HEK293 (cell line): ENCODE data around the gene TMEM130.

ENCODE experiments used
- CTCF ChIA-PET: fragments of 350-600 bp; formaldehyde crosslinking; extraction: SDS; loops from one replicate; lab custom pipeline; 2021; ENCODE audit warnings: antibody characterized with exemption; lab: Yijun Ruan, JAX
- POLR2A ChIA-PET: fragments of 300-600 bp; formaldehyde crosslinking; extraction: SDS; loops from one replicate; lab custom pipeline; 2020; ENCODE audit warnings: antibody characterized with exemption, inconsistent platforms; lab: Yijun Ruan, JAX
- H3K27ac ChIP-seq: fragments of 200-500 bp; sonication (Bioruptor generic); 2 replicates; pipeline ENCODE4 v1.5.1; 2014; ENCODE audit warnings: low read depth, low read length, control low read depth, inconsistent platforms; ENCODE audit errors: extremely low read depth
- H3K36me3 ChIP-seq, 2 experiments: fragments of 200-500 bp in 1 of 2; sonication (Bioruptor generic) in 1 of 2; 1 replicate in 1 of 2; 2 replicates in 1 of 2; pipeline ENCODE4 v1.5.1; 2014 to 2017; ENCODE audit warnings: inconsistent platforms in 2 of 2, low read length in 2 of 2; ENCODE audit not compliant: control insufficient read depth in 2 of 2, insufficient read depth in 1 of 2
- H3K4me1 ChIP-seq: fragments of 200-500 bp; sonication (Bioruptor generic); 2 replicates; pipeline ENCODE4 v1.5.1; 2014; ENCODE audit warnings: mild to moderate bottlenecking, low read length, inconsistent platforms; ENCODE audit not compliant: control insufficient read depth, insufficient read depth
- H3K4me3 ChIP-seq: 2 replicates; pipeline ENCODE4 v1.5.1; 2011; ENCODE audit warnings: low read depth, mild to moderate bottlenecking, control low read depth, low read length, moderate library complexity
- H3K9me3 ChIP-seq: fragments of 200-500 bp; sonication (Bioruptor generic); 2 replicates; pipeline ENCODE4 v1.5.1; 2014; ENCODE audit warnings: low read depth, low read length, inconsistent platforms; ENCODE audit not compliant: control insufficient read depth, insufficient read depth
- BCL11B ChIP-seq: fragments of 450-650 bp; formaldehyde crosslinking; IDR thresholded peaks from 2 replicates; pipeline ENCODE4 v1.5.1; 2016; ENCODE audit warnings: low read depth, missing biosample characterization, missing genetic modification characterization
- SP3 ChIP-seq: fragments of 450-650 bp; formaldehyde crosslinking; IDR thresholded peaks from 2 replicates; pipeline ENCODE4 v1.5.1; 2016; ENCODE audit warnings: missing biosample characterization, missing genetic modification characterization
- ZBTB7A ChIP-seq: fragments of 450-650 bp; formaldehyde crosslinking; IDR thresholded peaks from 2 replicates; pipeline ENCODE4 v1.5.1; 2016; ENCODE audit warnings: low read depth, missing biosample characterization, missing genetic modification characterization
- ZIC2 ChIP-seq: fragments of 450-650 bp; formaldehyde crosslinking; IDR thresholded peaks from 2 replicates; pipeline ENCODE4 v1.5.1; 2016; ENCODE audit warnings: missing biosample characterization, missing genetic modification characterization
- ZNF114 ChIP-seq: fragments of 450-650 bp; formaldehyde crosslinking; IDR thresholded peaks from 2 replicates; pipeline ENCODE4 v1.5.0; 2017; ENCODE audit warnings: missing biosample characterization, missing genetic modification characterization
- ZNF138 ChIP-seq: fragments of 450-650 bp; formaldehyde crosslinking; IDR thresholded peaks from 2 replicates; pipeline ENCODE4 v1.5.1; 2016; ENCODE audit warnings: missing biosample characterization, missing genetic modification characterization, borderline replicate concordance
- ZNF248 ChIP-seq: fragments of 450-650 bp; formaldehyde crosslinking; IDR thresholded peaks from 2 replicates; pipeline ENCODE4 v1.5.1; 2017; ENCODE audit warnings: missing biosample characterization, missing genetic modification characterization
- ZNF292 ChIP-seq: fragments of 450-650 bp; formaldehyde crosslinking; IDR thresholded peaks from 2 replicates; pipeline ENCODE4 v1.5.1; 2016; ENCODE audit warnings: low read depth, missing biosample characterization, missing genetic modification characterization, borderline replicate concordance
- ZNF341 ChIP-seq: fragments of 450-650 bp; formaldehyde crosslinking; IDR thresholded peaks from 2 replicates; pipeline ENCODE4; 2016; ENCODE audit warnings: low read depth, missing biosample characterization, missing genetic modification characterization
- ZNF394 ChIP-seq: fragments of 450-650 bp; formaldehyde crosslinking; IDR thresholded peaks from 2 replicates; pipeline ENCODE4 v1.5.1; 2016; ENCODE audit warnings: missing biosample characterization, missing genetic modification characterization, mild to moderate bottlenecking, moderate library complexity, borderline replicate concordance
- ZNF423 ChIP-seq: fragments of 450-650 bp; formaldehyde crosslinking; IDR thresholded peaks from 2 replicates; pipeline ENCODE4 v1.5.1; 2016; ENCODE audit warnings: missing biosample characterization, missing genetic modification characterization
- ZNF560 ChIP-seq: fragments of 450-650 bp; formaldehyde crosslinking; IDR thresholded peaks from 2 replicates; pipeline ENCODE4 v1.5.1; 2017; ENCODE audit warnings: missing biosample characterization, missing genetic modification characterization, borderline replicate concordance
- ZNF600 ChIP-seq: fragments of 450-650 bp; formaldehyde crosslinking; IDR thresholded peaks from 2 replicates; pipeline ENCODE4 v1.5.1; 2016; ENCODE audit warnings: missing biosample characterization, missing genetic modification characterization
- ZNF660 ChIP-seq: fragments of 450-650 bp; IDR thresholded peaks from 2 replicates; pipeline ENCODE4 v1.5.1; 2018; ENCODE audit warnings: missing biosample characterization, mild to moderate bottlenecking, missing genetic modification characterization
- ZNF768 ChIP-seq: fragments of 450-650 bp; formaldehyde crosslinking; IDR thresholded peaks from 2 replicates; pipeline ENCODE4 v1.5.1; 2018; ENCODE audit warnings: missing biosample characterization, mild to moderate bottlenecking, missing genetic modification characterization
- TF ChIP-seq, protein P1 (sequence below): fragments of 450-650 bp; formaldehyde crosslinking; IDR thresholded peaks from 2 replicates; pipeline ENCODE4 v1.5.1; 2016; ENCODE audit warnings: missing biosample characterization, missing genetic modification characterization
- TF ChIP-seq, protein P2 (sequence below): fragments of 450-650 bp; formaldehyde crosslinking; conservative IDR thresholded peaks from 2 replicates; pipeline ENCODE4 v1.5.1; 2016; ENCODE audit warnings: low read depth, missing biosample characterization, missing genetic modification characterization
- TF ChIP-seq, protein P3 (sequence below): fragments of 450-650 bp; formaldehyde crosslinking; IDR thresholded peaks from 2 replicates; pipeline ENCODE4 v1.5.0; 2017; ENCODE audit warnings: missing biosample characterization, missing genetic modification characterization, borderline replicate concordance
- TF ChIP-seq, protein P4 (sequence below): fragments of 450-650 bp; formaldehyde crosslinking; IDR thresholded peaks from 2 replicates; pipeline ENCODE4 v1.5.1; 2016; ENCODE audit warnings: missing biosample characterization, missing genetic modification characterization
- TF ChIP-seq, protein P5 (sequence below): fragments of 450-650 bp; formaldehyde crosslinking; IDR thresholded peaks from 2 replicates; pipeline ENCODE4 v1.5.1; 2016; ENCODE audit warnings: missing biosample characterization, missing genetic modification characterization

Gene TMEM130

DNA sequence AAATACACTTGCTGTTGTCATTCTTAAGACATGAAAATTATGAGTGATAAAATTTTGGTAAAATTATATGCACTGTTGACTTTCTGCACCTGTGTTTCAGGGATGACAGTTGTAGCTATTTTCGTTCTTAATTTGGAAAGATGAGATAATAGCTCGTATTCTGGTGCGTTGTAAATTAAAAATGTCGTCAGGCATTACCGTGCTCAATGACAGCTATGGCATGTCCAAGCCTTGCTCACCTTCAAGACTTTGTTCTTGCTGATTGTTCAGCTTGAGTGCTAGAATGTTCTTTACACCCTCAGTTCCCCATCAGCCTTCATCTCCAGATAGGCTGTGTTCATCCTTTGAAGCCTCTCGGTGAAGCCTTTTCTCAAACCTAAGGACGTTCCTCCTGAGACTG, 30.0 kb upstream of the TMEM130 start:
- H3K27ac ChIP-seq = no peak overlapping the region
- H3K4me3 ChIP-seq = no peak overlapping the region
- no peaks in the 10 kb centered on the region for H3K9me3 ChIP-seq
- H3K4me1 ChIP-seq = no peaks in the 10 kb centered on the region
- ChIA-PET CTCF (interaction anchor here (1.2 kb wide), 1 partner anchor 21 kb away, joined by 3 read pairs; the partner anchor contains the start of gene TRRAP), POLR2A (interaction anchor here (0.6 kb wide), 1 partner anchor 29 kb away, joined by 3 read pairs; no protein-coding TSS in a partner anchor)
- peaks cover 74 to 95% of the 10 kb centered on the region in 2 experiments for H3K36me3 ChIP-seq
- TF ChIP-seq ZNF292 (no peak), ZNF341 (tag by site-specific recombination) (no peak), ZNF423 (tag by site-specific recombination) (no peak), ZNF660 (tag by site-specific recombination) (no peak), ZIC2 (no peak), ZNF114 (tag by site-specific recombination) (no peak), SP3 (tag by site-specific recombination) (no peak), ZNF600 (tag by site-specific recombination) (no peak), ZNF138 (no peak), ZNF560 (tag by site-specific recombination) (no peak), ZNF248 (tag by site-specific recombination) (no peak), BCL11B (tag by site-specific recombination) (no peak), ZNF768 (tag by site-specific recombination) (no peak), ZBTB7A (tag by site-specific recombination) (no peak), ZNF394 (no peak)
- TF ChIP-seq, protein P1, sequence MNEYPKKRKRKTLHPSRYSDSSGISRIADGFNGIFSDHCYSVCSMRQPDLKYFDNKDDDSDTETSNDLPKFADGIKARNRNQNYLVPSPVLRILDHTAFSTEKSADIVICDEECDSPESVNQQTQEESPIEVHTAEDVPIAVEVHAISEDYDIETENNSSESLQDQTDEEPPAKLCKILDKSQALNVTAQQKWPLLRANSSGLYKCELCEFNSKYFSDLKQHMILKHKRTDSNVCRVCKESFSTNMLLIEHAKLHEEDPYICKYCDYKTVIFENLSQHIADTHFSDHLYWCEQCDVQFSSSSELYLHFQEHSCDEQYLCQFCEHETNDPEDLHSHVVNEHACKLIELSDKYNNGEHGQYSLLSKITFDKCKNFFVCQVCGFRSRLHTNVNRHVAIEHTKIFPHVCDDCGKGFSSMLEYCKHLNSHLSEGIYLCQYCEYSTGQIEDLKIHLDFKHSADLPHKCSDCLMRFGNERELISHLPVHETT (tag by site-specific recombination) = no peak
- TF ChIP-seq, protein P2, sequence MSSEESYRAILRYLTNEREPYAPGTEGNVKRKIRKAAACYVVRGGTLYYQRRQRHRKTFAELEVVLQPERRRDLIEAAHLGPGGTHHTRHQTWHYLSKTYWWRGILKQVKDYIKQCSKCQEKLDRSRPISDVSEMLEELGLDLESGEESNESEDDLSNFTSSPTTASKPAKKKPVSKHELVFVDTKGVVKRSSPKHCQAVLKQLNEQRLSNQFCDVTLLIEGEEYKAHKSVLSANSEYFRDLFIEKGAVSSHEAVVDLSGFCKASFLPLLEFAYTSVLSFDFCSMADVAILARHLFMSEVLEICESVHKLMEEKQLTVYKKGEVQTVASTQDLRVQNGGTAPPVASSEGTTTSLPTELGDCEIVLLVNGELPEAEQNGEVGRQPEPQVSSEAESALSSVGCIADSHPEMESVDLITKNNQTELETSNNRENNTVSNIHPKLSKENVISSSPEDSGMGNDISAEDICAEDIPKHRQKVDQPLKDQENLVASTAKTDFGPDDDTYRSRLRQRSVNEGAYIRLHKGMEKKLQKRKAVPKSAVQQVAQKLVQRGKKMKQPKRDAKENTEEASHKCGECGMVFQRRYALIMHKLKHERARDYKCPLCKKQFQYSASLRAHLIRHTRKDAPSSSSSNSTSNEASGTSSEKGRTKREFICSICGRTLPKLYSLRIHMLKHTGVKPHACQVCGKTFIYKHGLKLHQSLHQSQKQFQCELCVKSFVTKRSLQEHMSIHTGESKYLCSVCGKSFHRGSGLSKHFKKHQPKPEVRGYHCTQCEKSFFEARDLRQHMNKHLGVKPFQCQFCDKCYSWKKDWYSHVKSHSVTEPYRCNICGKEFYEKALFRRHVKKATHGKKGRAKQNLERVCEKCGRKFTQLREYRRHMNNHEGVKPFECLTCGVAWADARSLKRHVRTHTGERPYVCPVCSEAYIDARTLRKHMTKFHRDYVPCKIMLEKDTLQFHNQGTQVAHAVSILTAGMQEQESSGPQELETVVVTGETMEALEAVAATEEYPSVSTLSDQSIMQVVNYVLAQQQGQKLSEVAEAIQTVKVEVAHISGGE (tag by site-specific recombination) = no peak
- TF ChIP-seq, protein P3, sequence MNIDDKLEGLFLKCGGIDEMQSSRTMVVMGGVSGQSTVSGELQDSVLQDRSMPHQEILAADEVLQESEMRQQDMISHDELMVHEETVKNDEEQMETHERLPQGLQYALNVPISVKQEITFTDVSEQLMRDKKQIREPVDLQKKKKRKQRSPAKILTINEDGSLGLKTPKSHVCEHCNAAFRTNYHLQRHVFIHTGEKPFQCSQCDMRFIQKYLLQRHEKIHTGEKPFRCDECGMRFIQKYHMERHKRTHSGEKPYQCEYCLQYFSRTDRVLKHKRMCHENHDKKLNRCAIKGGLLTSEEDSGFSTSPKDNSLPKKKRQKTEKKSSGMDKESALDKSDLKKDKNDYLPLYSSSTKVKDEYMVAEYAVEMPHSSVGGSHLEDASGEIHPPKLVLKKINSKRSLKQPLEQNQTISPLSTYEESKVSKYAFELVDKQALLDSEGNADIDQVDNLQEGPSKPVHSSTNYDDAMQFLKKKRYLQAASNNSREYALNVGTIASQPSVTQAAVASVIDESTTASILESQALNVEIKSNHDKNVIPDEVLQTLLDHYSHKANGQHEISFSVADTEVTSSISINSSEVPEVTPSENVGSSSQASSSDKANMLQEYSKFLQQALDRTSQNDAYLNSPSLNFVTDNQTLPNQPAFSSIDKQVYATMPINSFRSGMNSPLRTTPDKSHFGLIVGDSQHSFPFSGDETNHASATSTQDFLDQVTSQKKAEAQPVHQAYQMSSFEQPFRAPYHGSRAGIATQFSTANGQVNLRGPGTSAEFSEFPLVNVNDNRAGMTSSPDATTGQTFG (tag by site-specific recombination) = no peak
- TF ChIP-seq, protein P4, sequence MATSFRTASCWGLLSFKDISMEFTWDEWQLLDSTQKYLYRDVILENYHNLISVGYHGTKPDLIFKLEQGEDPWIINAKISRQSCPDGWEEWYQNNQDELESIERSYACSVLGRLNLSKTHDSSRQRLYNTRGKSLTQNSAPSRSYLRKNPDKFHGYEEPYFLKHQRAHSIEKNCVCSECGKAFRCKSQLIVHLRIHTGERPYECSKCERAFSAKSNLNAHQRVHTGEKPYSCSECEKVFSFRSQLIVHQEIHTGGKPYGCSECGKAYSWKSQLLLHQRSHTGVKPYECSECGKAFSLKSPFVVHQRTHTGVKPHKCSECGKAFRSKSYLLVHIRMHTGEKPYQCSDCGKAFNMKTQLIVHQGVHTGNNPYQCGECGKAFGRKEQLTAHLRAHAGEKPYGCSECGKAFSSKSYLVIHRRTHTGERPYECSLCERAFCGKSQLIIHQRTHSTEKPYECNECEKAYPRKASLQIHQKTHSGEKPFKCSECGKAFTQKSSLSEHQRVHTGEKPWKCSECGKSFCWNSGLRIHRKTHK (tag by site-specific recombination) = no peak
- TF ChIP-seq, protein P5, sequence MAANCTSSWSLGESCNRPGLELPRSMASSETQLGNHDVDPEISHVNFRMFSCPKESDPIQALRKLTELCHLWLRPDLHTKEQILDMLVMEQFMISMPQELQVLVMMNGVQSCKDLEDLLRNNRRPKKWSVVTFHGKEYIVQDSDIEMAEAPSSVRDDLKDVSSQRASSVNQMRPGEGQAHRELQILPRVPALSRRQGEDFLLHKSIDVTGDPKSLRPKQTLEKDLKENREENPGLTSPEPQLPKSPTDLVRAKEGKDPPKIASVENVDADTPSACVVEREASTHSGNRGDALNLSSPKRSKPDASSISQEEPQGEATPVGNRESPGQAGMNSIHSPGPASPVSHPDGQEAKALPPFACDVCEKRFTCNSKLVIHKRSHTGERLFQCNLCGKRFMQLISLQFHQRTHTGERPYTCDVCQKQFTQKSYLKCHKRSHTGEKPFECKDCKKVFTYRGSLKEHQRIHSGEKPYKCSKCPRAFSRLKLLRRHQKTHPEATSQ (tag by site-specific recombination) = no peak
